Superior temporal gyrus (tissue), 1 donor: ENCODE measurements around the gene ABCC4.

Experiments used
- DNase-seq: peaks from one replicate; pipeline ENCODE4 v3.0.0-alpha.2; 2016; ENCODE audit errors: extremely low spot score

The ABCC4 gene

GRCh38 chr13:95155093-95155492, 146.2 kb downstream of the ABCC4 start:
- no peak for DNase-seq

- DNase-seq: no peak
Measured at GRCh38 chr13:95154413-95154886, 146.8 kb downstream of the ABCC4 start.

GRCh38 chr13:95153647-95154412, 147.4 kb downstream of the ABCC4 start:
- DNase-seq: no peak

- DNase-seq: no peak
Measured at GRCh38 chr13:95151942-95152587, 149.2 kb downstream of the ABCC4 start.

GRCh38 chr13:95150555-95150954, 150.7 kb downstream of the ABCC4 start:
- DNase-seq: no peak

- DNase-seq: no peak
Measured at GRCh38 chr13:95146486-95146885, 154.8 kb downstream of the ABCC4 start.

GRCh38 chr13:95145587-95145986, 155.7 kb downstream of the ABCC4 start:
- no peak for DNase-seq

GRCh38 chr13:95140502-95140901, 160.7 kb downstream of the ABCC4 start:
- no peak for DNase-seq

GRCh38 chr13:95138876-95139585, 162.2 kb downstream of the ABCC4 start:
- DNase-seq: no peak

- DNase-seq: no peak
Measured at GRCh38 chr13:95137096-95137495, 164.2 kb downstream of the ABCC4 start.

- no peak for DNase-seq
Measured at GRCh38 chr13:95136638-95137037, 164.6 kb downstream of the ABCC4 start.

GRCh38 chr13:95133498-95133897, 167.8 kb downstream of the ABCC4 start:
- DNase-seq: no peak

- DNase-seq: no peak
Measured at GRCh38 chr13:95129004-95129403, 172.2 kb downstream of the ABCC4 start.

GRCh38 chr13:95128045-95128643, 173.1 kb downstream of the ABCC4 start:
- no peak for DNase-seq

GRCh38 chr13:95124959-95125358, 176.3 kb downstream of the ABCC4 start:
- DNase-seq: no peak

- DNase-seq: no peak
Measured at GRCh38 chr13:95123726-95124125, 177.5 kb downstream of the ABCC4 start.

GRCh38 chr13:95122063-95122462, 179.2 kb downstream of the ABCC4 start:
- DNase-seq: no peak

GRCh38 chr13:95121516-95121915, 179.7 kb downstream of the ABCC4 start:
- DNase-seq: no peak

- DNase-seq: no peak
Measured at GRCh38 chr13:95120650-95121049, 180.6 kb downstream of the ABCC4 start.

- DNase-seq: no peak
Measured at GRCh38 chr13:95118541-95119324, 182.5 kb downstream of the ABCC4 start.

- no peak for DNase-seq
Measured at GRCh38 chr13:95117092-95117491, 184.2 kb downstream of the ABCC4 start.
